K562 (cell line): Measurements from ENCODE around the gene CRYBA4. TPM values are rescaled to one million over a fixed set of nuclear protein-coding genes. Genes with fewer than 3 reads are reported as not detected.

Experiments
- C11orf30 ChIP-seq: fragments of 450-650 bp; IDR thresholded peaks from 2 replicates; pipeline ENCODE4 v1.6.1; 2016; ENCODE audit warnings: low read depth, mild to moderate bottlenecking
- DDX20 ChIP-seq: fragments of 450-650 bp; IDR thresholded peaks from 2 replicates; pipeline ENCODE4 v1.6.1; 2016; ENCODE audit warnings: missing genetic modification characterization, low read depth, mild to moderate bottlenecking, missing compliant biosample characterization, moderate library complexity
- EP400 ChIP-seq: fragments of 450-650 bp; IDR thresholded peaks from 2 replicates; pipeline ENCODE4 v1.6.1; 2017; ENCODE audit warnings: antibody characterized with exemption, mild to moderate bottlenecking, moderate library complexity
- ETV5 ChIP-seq: sonication (generic); formaldehyde crosslinking; IDR thresholded peaks from 2 replicates; pipeline ENCODE4 v1.4.0; 2020; ENCODE audit warnings: low read depth, mild to moderate bottlenecking, missing genetic modification reagents
- FUS ChIP-seq: fragments of 200-400 bp; formaldehyde crosslinking; optimal IDR thresholded peaks from 2 replicates; pipeline ENCODE3; 2017; ENCODE audit warnings: low read depth, low read length
- GTF2A2 ChIP-seq: IDR thresholded peaks from 2 replicates; pipeline ENCODE4 v1.6.1; 2016; ENCODE audit warnings: mild to moderate bottlenecking, missing genetic modification characterization, missing compliant biosample characterization
- RREB1 ChIP-seq: fragments of 250-450 bp; sonication (Bioruptor Pico); IDR thresholded peaks from 2 replicates; pipeline ENCODE4 v1.4.0; 2020
- SAFB2 ChIP-seq: fragments of 200-400 bp; formaldehyde crosslinking; IDR thresholded peaks from 2 replicates; pipeline ENCODE4 v1.6.1; 2018; ENCODE audit warnings: borderline replicate concordance, low read length, low read depth, moderate library complexity; ENCODE audit not compliant: severe bottlenecking
- STAG1 ChIP-seq: sonication (generic); formaldehyde crosslinking; IDR thresholded peaks from 2 replicates; pipeline ENCODE4 v1.5.0; 2020; ENCODE audit warnings: missing genetic modification reagents, borderline replicate concordance
- ZBTB7A ChIP-seq: IDR thresholded peaks from 2 replicates; pipeline ENCODE4 v1.6.1; 2011; ENCODE audit warnings: low read depth, mild to moderate bottlenecking, low read length, moderate library complexity, borderline replicate concordance; ENCODE audit not compliant: control insufficient read depth
- ZNF133 ChIP-seq: fragments of 250-450 bp; sonication (Bioruptor Pico); IDR thresholded peaks from 2 replicates; pipeline ENCODE4 v1.4.0; 2020; ENCODE audit warnings: mild to moderate bottlenecking
- ZNF23 ChIP-seq: fragments of 250-450 bp; sonication (Bioruptor Pico); IDR thresholded peaks from 2 replicates; pipeline ENCODE4 v1.4.0; 2020; ENCODE audit warnings: mild to moderate bottlenecking
- ZNF24 ChIP-seq: fragments of 450-650 bp; IDR thresholded peaks from 2 replicates; pipeline ENCODE4 v1.6.1; 2016
- ZZZ3 ChIP-seq: fragments of 450-650 bp; IDR thresholded peaks from 2 replicates; pipeline ENCODE4 v1.6.1; 2016; ENCODE audit warnings: antibody characterized with exemption, mild to moderate bottlenecking, moderate library complexity
- polyA plus RNA-seq, 8 experiments: library from polyadenylated mRNA; depleted of rRNA in 4 of 8; stranded (reverse) in 5 of 8; unstranded in 3 of 8; fragments of >200 nt; fragmentation: Nextera tagmentation in 2 of 8; fragmentation: Illumina TruSeq in 1 of 8; extraction: Ambion mirVana in 2 of 8; extraction: Trizol in 1 of 8; gene quantifications; 2 replicates each; pipeline versions ENCODE4 v1.2.1 to v1.2.3, GENCODE V29; 2011 to 2014; ENCODE audit warnings: inconsistent platforms in 1 of 8, missing spikeins in 1 of 8
- total RNA-seq, 7 experiments: library from RNA; depleted of rRNA in 6 of 7; stranded (reverse); fragments of >200 nt in 6 of 7; fragmentation: Illumina TruSeq in 2 of 7; extraction: Trizol in 2 of 7; gene quantifications; 2 replicates each; pipeline versions ENCODE4 v1.2.1 to v1.2.3, GENCODE V29; 2011 to 2021; ENCODE audit warnings: low replicate concordance in 1 of 7
- TF ChIP-seq, protein P1 (sequence below): fragments of 450-650 bp; IDR thresholded peaks from 2 replicates; pipeline ENCODE4 v1.6.1; 2016; ENCODE audit warnings: borderline replicate concordance
- TF ChIP-seq, protein P2 (sequence below): fragments of 250-450 bp; sonication (Bioruptor Pico); IDR thresholded peaks from 2 replicates; pipeline ENCODE4 v1.4.0; 2020; ENCODE audit warnings: borderline replicate concordance

Gene CRYBA4
- total and polyA plus RNA-seq, 9 of the 15 experiments (the other 6 are each of a cell fraction or from before 2014, with no cell fraction given), result 0.59 to 3.3 (median 1.6) TPM

GRCh38 chr22:26642465-26643417, 21.0 kb downstream of the CRYBA4 start (continued):
- no peak for TF ChIP-seq STAG1
- peak; percentile 59; the same call in 1 of the 2 replicates for TF ChIP-seq ZBTB7A
- TF ChIP-seq, protein P1, sequence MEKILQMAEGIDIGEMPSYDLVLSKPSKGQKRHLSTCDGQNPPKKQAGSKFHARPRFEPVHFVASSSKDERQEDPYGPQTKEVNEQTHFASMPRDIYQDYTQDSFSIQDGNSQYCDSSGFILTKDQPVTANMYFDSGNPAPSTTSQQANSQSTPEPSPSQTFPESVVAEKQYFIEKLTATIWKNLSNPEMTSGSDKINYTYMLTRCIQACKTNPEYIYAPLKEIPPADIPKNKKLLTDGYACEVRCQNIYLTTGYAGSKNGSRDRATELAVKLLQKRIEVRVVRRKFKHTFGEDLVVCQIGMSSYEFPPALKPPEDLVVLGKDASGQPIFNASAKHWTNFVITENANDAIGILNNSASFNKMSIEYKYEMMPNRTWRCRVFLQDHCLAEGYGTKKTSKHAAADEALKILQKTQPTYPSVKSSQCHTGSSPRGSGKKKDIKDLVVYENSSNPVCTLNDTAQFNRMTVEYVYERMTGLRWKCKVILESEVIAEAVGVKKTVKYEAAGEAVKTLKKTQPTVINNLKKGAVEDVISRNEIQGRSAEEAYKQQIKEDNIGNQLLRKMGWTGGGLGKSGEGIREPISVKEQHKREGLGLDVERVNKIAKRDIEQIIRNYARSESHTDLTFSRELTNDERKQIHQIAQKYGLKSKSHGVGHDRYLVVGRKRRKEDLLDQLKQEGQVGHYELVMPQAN, result peak; percentile 73
- TF ChIP-seq C11orf30, result peak; percentile 56
- no peak for TF ChIP-seq SAFB2
- TF ChIP-seq DDX20 (tag), result no peak
- no peak for TF ChIP-seq FUS
- TF ChIP-seq ZNF23, result no peak
- TF ChIP-seq ZZZ3, result no peak
- no peak for TF ChIP-seq ZNF133 (CRISPR knock-in tag)
- no peak for TF ChIP-seq GTF2A2 (tag)
- 0 out of 2 replicates have a peak, but pooled peaks have one; percentile 16 for TF ChIP-seq EP400
- no peak for TF ChIP-seq ZNF24
- no peak for TF ChIP-seq ETV5
- TF ChIP-seq, protein P2, sequence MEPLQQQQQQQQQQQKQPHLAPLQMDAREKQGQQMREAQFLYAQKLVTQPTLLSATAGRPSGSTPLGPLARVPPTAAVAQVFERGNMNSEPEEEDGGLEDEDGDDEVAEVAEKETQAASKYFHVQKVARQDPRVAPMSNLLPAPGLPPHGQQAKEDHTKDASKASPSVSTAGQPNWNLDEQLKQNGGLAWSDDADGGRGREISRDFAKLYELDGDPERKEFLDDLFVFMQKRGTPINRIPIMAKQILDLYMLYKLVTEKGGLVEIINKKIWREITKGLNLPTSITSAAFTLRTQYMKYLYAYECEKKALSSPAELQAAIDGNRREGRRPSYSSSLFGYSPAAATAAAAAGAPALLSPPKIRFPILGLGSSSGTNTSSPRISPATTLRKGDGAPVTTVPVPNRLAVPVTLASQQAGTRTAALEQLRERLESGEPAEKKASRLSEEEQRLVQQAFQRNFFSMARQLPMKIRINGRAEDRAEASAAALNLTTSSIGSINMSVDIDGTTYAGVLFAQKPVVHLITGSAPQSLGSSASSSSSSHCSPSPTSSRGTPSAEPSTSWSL (CRISPR knock-in tag), result no peak
- no peak for TF ChIP-seq RREB1 (CRISPR knock-in tag)
